HCT116 (cell line): ENCODE measurements around the gene SLC5A2. TPM values are rescaled to one million over a fixed set of nuclear protein-coding genes. Genes with fewer than 3 reads are reported as not detected.

ENCODE experiments used
- ATAC-seq: fragments of 200-7000 bp; cut with Tn5 transposase; 2 replicates; pipeline ENCODE4 v1.9.1; 2020; ENCODE audit warnings: mild to moderate bottlenecking, moderate library complexity
- BruUV-seq: library from RNA; stranded (reverse); fragments of 400-500 nt; replicated peaks from 2 replicates; lab custom pipeline; 2021; lab: Mats Ljungman, UMichigan
- CTCF ChIA-PET: fragments of 300-600 bp; sonication (Branson Sonifier 250); formaldehyde crosslinking; loops from one replicate; lab custom pipeline; 2021; ENCODE audit warnings: antibody characterized with exemption; lab: Charles Lee
- POLR2A ChIA-PET: fragments of 300-600, 350-600 bp; sonication (Branson Sonifier 250); formaldehyde crosslinking; loops from one replicate; lab custom pipeline; 2021; ENCODE audit warnings: antibody characterized with exemption; lab: Charles Lee
- RAD21 ChIA-PET, 2 experiments: fragments of 300-600 bp; sonication (Branson Sonifier 250); formaldehyde crosslinking; loops; one replicate each; lab custom pipeline; 2023; ENCODE audit warnings: low total read pairs in 2 of 2; ENCODE audit not compliant: uncharacterized antibody in 2 of 2, unreplicated experiment in 2 of 2, low non-redundant PET in 1 of 2; lab: Charles Lee
- DNase-seq: peaks from one replicate; pipeline ENCODE4 v3.0.0-alpha.2; 2010; ENCODE audit warnings: low read depth, low spot score
- H2AFZ ChIP-seq: fragments of 200-600 bp; shearing (Covaris generic), sonication (generic); 2 replicates; pipeline ENCODE4 v1.6.1; 2017; ENCODE audit warnings: low read depth, mixed run types, mixed read lengths, antibody characterized with exemption, low read length; ENCODE audit not compliant: poor library complexity, severe bottlenecking
- H3K27ac ChIP-seq: 2 replicates; pipeline ENCODE4 v1.5.1; 2012; ENCODE audit warnings: low read depth, low read length
- H3K27me3 ChIP-seq: fragments of 200-600 bp; sonication (generic); 2 replicates; pipeline ENCODE4 v1.6.1; 2016; ENCODE audit warnings: mixed run types, low read length, mixed read lengths; ENCODE audit not compliant: insufficient read depth
- H3K36me3 ChIP-seq, 2 experiments: fragments of 200-500 bp in 1 of 2; fragments of 200-600 bp in 1 of 2; sonication (Bioruptor generic) in 1 of 2; sonication (generic) in 1 of 2; 2 replicates each; pipeline versions ENCODE4 v1.5.1 to v1.6.1; 2014 to 2016; ENCODE audit warnings: low read length in 2 of 2, inconsistent platforms in 1 of 2, mixed read lengths in 1 of 2, mixed run types in 1 of 2; ENCODE audit not compliant: insufficient read depth in 2 of 2, control insufficient read depth in 1 of 2
- H3K4me1 ChIP-seq, 2 experiments: fragments of 200-600 bp in 1 of 2; sonication (generic) in 1 of 2; 2 replicates each; pipeline versions ENCODE4 v1.5.1 to v1.6.1; 2012 to 2017; ENCODE audit warnings: low read length in 2 of 2, inconsistent platforms in 1 of 2, mild to moderate bottlenecking in 1 of 2, mixed read lengths in 1 of 2, mixed run types in 1 of 2, moderate library complexity in 1 of 2; ENCODE audit not compliant: insufficient read depth in 2 of 2, control insufficient read depth in 1 of 2
- H3K4me2 ChIP-seq: fragments of 200-600 bp; sonication (generic); 2 replicates; pipeline ENCODE4 v1.6.1; 2017; ENCODE audit warnings: mixed run types, low read length, mixed read lengths
- H3K4me3 ChIP-seq, 2 experiments: fragments of 200-600 bp in 1 of 2; sonication (generic) in 1 of 2; replicated peaks in 1 of 2; 2 replicates each; pipeline ENCODE4 v1.5.1; 2011 to 2016; ENCODE audit warnings: low read length in 2 of 2, control low read depth in 1 of 2, low read depth in 1 of 2, mild to moderate bottlenecking in 1 of 2, mixed read lengths in 1 of 2, mixed run types in 1 of 2
- H3K79me2 ChIP-seq: fragments of 200-600 bp; sonication (generic); 2 replicates; pipeline ENCODE4 v1.6.1; 2017; ENCODE audit warnings: mild to moderate bottlenecking, mixed run types, low read length, moderate library complexity, mixed read lengths; ENCODE audit not compliant: insufficient read depth
- H3K9ac ChIP-seq: fragments of 200-600 bp; sonication (generic); 2 replicates; pipeline ENCODE4 v1.6.1; 2016; ENCODE audit warnings: low read length, mixed read lengths
- H3K9me2 ChIP-seq: fragments of 200-600 bp; sonication (generic), shearing (Covaris generic); 2 replicates; pipeline ENCODE4 v1.6.1; 2017; ENCODE audit warnings: mixed run types, mild to moderate bottlenecking, moderate library complexity; ENCODE audit not compliant: insufficient read depth
- H3K9me3 ChIP-seq, 2 experiments: fragments of 200-500 bp in 1 of 2; fragments of 200-600 bp in 1 of 2; sonication (Bioruptor generic) in 1 of 2; sonication (generic) in 1 of 2; 2 replicates each; pipeline ENCODE4 v1.6.1; 2014 to 2017; ENCODE audit warnings: low read length in 2 of 2, mixed read lengths in 2 of 2, inconsistent platforms in 1 of 2, low read depth in 1 of 2, mild to moderate bottlenecking in 1 of 2, mixed run types in 1 of 2, moderate library complexity in 1 of 2; ENCODE audit not compliant: control insufficient read depth in 1 of 2, insufficient read depth in 1 of 2
- H4K20me1 ChIP-seq: fragments of 200-600 bp; sonication (generic), shearing (Covaris generic); 2 replicates; pipeline ENCODE4 v1.6.1; 2017; ENCODE audit warnings: mixed run types, mild to moderate bottlenecking, moderate library complexity; ENCODE audit not compliant: insufficient read depth
- CBX3 ChIP-seq: IDR thresholded peaks from 2 replicates; pipeline ENCODE4 v1.6.1; 2012; ENCODE audit warnings: low read depth
- CTCF ChIP-seq, 3 experiments: fragments of 200-600 bp in 1 of 3; sonication (generic) in 1 of 3; IDR thresholded peaks in 2 of 3; conservative IDR thresholded peaks in 1 of 3; 2 replicates each; pipeline ENCODE4 v1.5.1; 2012 to 2017; ENCODE audit warnings: low read depth in 2 of 3, low read length in 2 of 3, antibody characterized with exemption in 1 of 3, borderline replicate concordance in 1 of 3, control low read depth in 1 of 3, mild to moderate bottlenecking in 1 of 3, mixed read lengths in 1 of 3, mixed run types in 1 of 3, moderate library complexity in 1 of 3; ENCODE audit not compliant: insufficient read depth in 1 of 3
- EZH2 ChIP-seq: fragments of 200-600 bp; sonication (generic); IDR thresholded peaks from 2 replicates; pipeline ENCODE4 v1.6.1; 2017; ENCODE audit warnings: antibody characterized with exemption, mixed run types
- EZH2phosphoT487 ChIP-seq: fragments of 200-600 bp; IDR thresholded peaks from 2 replicates; pipeline ENCODE4 v1.6.1; 2018; ENCODE audit warnings: antibody characterized with exemption, borderline replicate concordance
- JUND ChIP-seq: IDR thresholded peaks from 2 replicates; pipeline ENCODE4 v1.6.1; 2012
- POLR2A ChIP-seq: IDR thresholded peaks from 2 replicates; pipeline ENCODE4 v1.7.0; 2011; ENCODE audit warnings: borderline replicate concordance; ENCODE audit not compliant: insufficient read depth, insufficient read length; ENCODE audit errors: extremely low read depth
- RAD21 ChIP-seq: IDR thresholded peaks from 2 replicates; pipeline ENCODE4 v1.6.1; 2012; ENCODE audit warnings: low read depth, mild to moderate bottlenecking
- SIN3A ChIP-seq: IDR thresholded peaks from 2 replicates; pipeline ENCODE4 v1.6.1; 2012; ENCODE audit warnings: low read depth
- SP1 ChIP-seq: IDR thresholded peaks from 2 replicates; pipeline ENCODE4 v1.6.1; 2012; ENCODE audit warnings: low read depth
- SRF ChIP-seq: IDR thresholded peaks from 2 replicates; pipeline ENCODE4 v1.6.1; 2012; ENCODE audit warnings: low read depth
- TCF7L2 ChIP-seq: IDR thresholded peaks from 2 replicates; pipeline ENCODE4 v1.7.0; 2011; ENCODE audit warnings: borderline replicate concordance, inconsistent platforms; ENCODE audit not compliant: insufficient read depth, insufficient read length; ENCODE audit errors: extremely low read depth
- ZBTB33 ChIP-seq: IDR thresholded peaks from 2 replicates; pipeline ENCODE4 v1.6.1; 2011; ENCODE audit warnings: mild to moderate bottlenecking, low read length, moderate library complexity; ENCODE audit not compliant: insufficient replicate concordance; ENCODE audit errors: extremely low read depth
- intact Hi-C: fragments of 100-400 bp; cut with micrococcal nuclease; formaldehyde crosslinking; loops from 2 replicates; pipeline ENCODE4 v1.10.0; 2022
- total RNA-seq: library from RNA; stranded (reverse); gene quantifications from one replicate; pipeline ENCODE4 v1.2.1, GENCODE V29; 2021; ENCODE audit not compliant: unreplicated experiment

SLC5A2 gene
- total RNA-seq, 1 experiment from 2014 or later = 0.10 TPM

- H4K20me1 ChIP-seq = no peaks in the 10 kb centered on the region
- H3K27me3 ChIP-seq = no peaks in the 10 kb centered on the region
- no peak for DNase-seq
- no peaks in the 10 kb centered on the region for H3K4me1 ChIP-seq
- TF ChIP-seq ZBTB33 = no peak
- TF ChIP-seq, all 23 proteins: peak for 0
- Histone ChIP-seq H3K36me3 (no peaks in the 10 kb centered on the region), H3K9me2 (no peaks in the 10 kb centered on the region), H3K4me2 (no peak overlapping the region), H3K9ac (no peak overlapping the region), H3K9me3 (no peaks in the 10 kb centered on the region), H3K4me3 (no peak overlapping the region), H3K27ac (no peak overlapping the region), H3K79me2 (no peaks in the 10 kb centered on the region), H2AFZ (no peak overlapping the region)
- ChIA-PET CTCF (no interaction called here), RAD21 (no interaction called here), POLR2A (no interaction called here)
- no peak for ATAC-seq
- no TSS peak for BruUV-seq
- intact Hi-C loops = no loop called here
Measured at GRCh38 chr16:31529108-31529936, 46.4 kb downstream of the SLC5A2 start.

- H3K36me3 ChIP-seq = no peaks in the 10 kb centered on the region
- H3K9me2 ChIP-seq = no peaks in the 10 kb centered on the region
- POLR2A ChIA-PET = no interaction called here
- no peak overlapping the region for H3K27ac ChIP-seq
- no peaks in the 10 kb centered on the region for H4K20me1 ChIP-seq
- TF ChIP-seq CTCF (IDR thresholded peaks at IDR 0.05 in 2 of 3, conservative IDR thresholded peaks at IDR 0.05 in 1 of 3; ENCODE audit: borderline replicate concordance in 1 of 3, insufficient read depth in 1 of 3, low read depth in 2 of 3, low read length in 2 of 3) (no peak), SIN3A (no peak), SRF (no peak), TCF7L2 (no peak), POLR2A (no peak), EZH2 (no peak), CBX3 (no peak), ZBTB33 (no peak), EZH2phosphoT487 (no peak), JUND (no peak), RAD21 (no peak), SP1 (no peak)
- TF ChIP-seq, all 23 proteins: peak for 0
- no peaks in the 10 kb centered on the region for H3K4me1 ChIP-seq
- H3K4me3 ChIP-seq = no peak overlapping the region
- no peaks in the 10 kb centered on the region for H3K27me3 ChIP-seq
- H3K9me3 ChIP-seq = no peaks in the 10 kb centered on the region
- ChIA-PET RAD21 (no interaction called here), CTCF (no interaction called here)
- ATAC-seq (no peak), DNase-seq (no peak)
- H3K4me2 ChIP-seq = no peak overlapping the region
- no TSS peak for BruUV-seq
- H2AFZ ChIP-seq = no peak overlapping the region
- H3K79me2 ChIP-seq = no peaks in the 10 kb centered on the region
- no peak overlapping the region for H3K9ac ChIP-seq
- intact Hi-C loops = no loop called here
Measured at GRCh38 chr16:31529937-31530312, 47.0 kb downstream of the SLC5A2 start.
